HCT116 (cell line): ENCODE measurements around the gene KCNK6. TPM values are rescaled to one million over a fixed set of nuclear protein-coding genes. Genes with fewer than 3 reads are reported as not detected.

Experiments used
- ATAC-seq: fragments of 200-7000 bp; cut with Tn5 transposase; 2 replicates; pipeline ENCODE4 v1.9.1; 2020; ENCODE audit warnings: mild to moderate bottlenecking, moderate library complexity
- BruUV-seq: library from RNA; stranded (reverse); fragments of 400-500 nt; replicated peaks from 2 replicates; lab custom pipeline; 2021; lab: Mats Ljungman, UMichigan
- CTCF ChIA-PET: fragments of 300-600 bp; sonication (Branson Sonifier 250); formaldehyde crosslinking; loops from one replicate; lab custom pipeline; 2021; ENCODE audit warnings: antibody characterized with exemption; lab: Charles Lee
- POLR2A ChIA-PET: fragments of 300-600, 350-600 bp; sonication (Branson Sonifier 250); formaldehyde crosslinking; loops from one replicate; lab custom pipeline; 2021; ENCODE audit warnings: antibody characterized with exemption; lab: Charles Lee
- RAD21 ChIA-PET, 2 experiments: fragments of 300-600 bp; sonication (Branson Sonifier 250); formaldehyde crosslinking; loops; one replicate each; lab custom pipeline; 2023; ENCODE audit warnings: low total read pairs in 2 of 2; ENCODE audit not compliant: uncharacterized antibody in 2 of 2, unreplicated experiment in 2 of 2, low non-redundant PET in 1 of 2; lab: Charles Lee
- DNase-seq: peaks from one replicate; pipeline ENCODE4 v3.0.0-alpha.2; 2010; ENCODE audit warnings: low read depth, low spot score
- H2AFZ ChIP-seq: fragments of 200-600 bp; shearing (Covaris generic), sonication (generic); 2 replicates; pipeline ENCODE4 v1.6.1; 2017; ENCODE audit warnings: low read depth, mixed run types, mixed read lengths, antibody characterized with exemption, low read length; ENCODE audit not compliant: poor library complexity, severe bottlenecking
- H3K27ac ChIP-seq: 2 replicates; pipeline ENCODE4 v1.5.1; 2012; ENCODE audit warnings: low read depth, low read length
- H3K27me3 ChIP-seq: fragments of 200-600 bp; sonication (generic); 2 replicates; pipeline ENCODE4 v1.6.1; 2016; ENCODE audit warnings: mixed run types, low read length, mixed read lengths; ENCODE audit not compliant: insufficient read depth
- H3K36me3 ChIP-seq, 2 experiments: fragments of 200-500 bp in 1 of 2; fragments of 200-600 bp in 1 of 2; sonication (Bioruptor generic) in 1 of 2; sonication (generic) in 1 of 2; 2 replicates each; pipeline versions ENCODE4 v1.5.1 to v1.6.1; 2014 to 2016; ENCODE audit warnings: low read length in 2 of 2, inconsistent platforms in 1 of 2, mixed read lengths in 1 of 2, mixed run types in 1 of 2; ENCODE audit not compliant: insufficient read depth in 2 of 2, control insufficient read depth in 1 of 2
- H3K4me1 ChIP-seq, 2 experiments: fragments of 200-600 bp in 1 of 2; sonication (generic) in 1 of 2; 2 replicates each; pipeline versions ENCODE4 v1.5.1 to v1.6.1; 2012 to 2017; ENCODE audit warnings: low read length in 2 of 2, inconsistent platforms in 1 of 2, mild to moderate bottlenecking in 1 of 2, mixed read lengths in 1 of 2, mixed run types in 1 of 2, moderate library complexity in 1 of 2; ENCODE audit not compliant: insufficient read depth in 2 of 2, control insufficient read depth in 1 of 2
- H3K4me2 ChIP-seq: fragments of 200-600 bp; sonication (generic); 2 replicates; pipeline ENCODE4 v1.6.1; 2017; ENCODE audit warnings: mixed run types, low read length, mixed read lengths
- H3K4me3 ChIP-seq, 2 experiments: fragments of 200-600 bp in 1 of 2; sonication (generic) in 1 of 2; replicated peaks in 1 of 2; 2 replicates each; pipeline ENCODE4 v1.5.1; 2011 to 2016; ENCODE audit warnings: low read length in 2 of 2, control low read depth in 1 of 2, low read depth in 1 of 2, mild to moderate bottlenecking in 1 of 2, mixed read lengths in 1 of 2, mixed run types in 1 of 2
- H3K79me2 ChIP-seq: fragments of 200-600 bp; sonication (generic); 2 replicates; pipeline ENCODE4 v1.6.1; 2017; ENCODE audit warnings: mild to moderate bottlenecking, mixed run types, low read length, moderate library complexity, mixed read lengths; ENCODE audit not compliant: insufficient read depth
- H3K9ac ChIP-seq: fragments of 200-600 bp; sonication (generic); 2 replicates; pipeline ENCODE4 v1.6.1; 2016; ENCODE audit warnings: low read length, mixed read lengths
- H3K9me2 ChIP-seq: fragments of 200-600 bp; sonication (generic), shearing (Covaris generic); 2 replicates; pipeline ENCODE4 v1.6.1; 2017; ENCODE audit warnings: mixed run types, mild to moderate bottlenecking, moderate library complexity; ENCODE audit not compliant: insufficient read depth
- H3K9me3 ChIP-seq, 2 experiments: fragments of 200-500 bp in 1 of 2; fragments of 200-600 bp in 1 of 2; sonication (Bioruptor generic) in 1 of 2; sonication (generic) in 1 of 2; 2 replicates each; pipeline ENCODE4 v1.6.1; 2014 to 2017; ENCODE audit warnings: low read length in 2 of 2, mixed read lengths in 2 of 2, inconsistent platforms in 1 of 2, low read depth in 1 of 2, mild to moderate bottlenecking in 1 of 2, mixed run types in 1 of 2, moderate library complexity in 1 of 2; ENCODE audit not compliant: control insufficient read depth in 1 of 2, insufficient read depth in 1 of 2
- H4K20me1 ChIP-seq: fragments of 200-600 bp; sonication (generic), shearing (Covaris generic); 2 replicates; pipeline ENCODE4 v1.6.1; 2017; ENCODE audit warnings: mixed run types, mild to moderate bottlenecking, moderate library complexity; ENCODE audit not compliant: insufficient read depth
- ATF3 ChIP-seq: IDR thresholded peaks from 2 replicates; pipeline ENCODE4 v1.6.1; 2012
- CEBPB ChIP-seq: IDR thresholded peaks from 2 replicates; pipeline ENCODE4 v1.6.1; 2012; ENCODE audit warnings: low read depth
- CTCF ChIP-seq, 3 experiments: fragments of 200-600 bp in 1 of 3; sonication (generic) in 1 of 3; IDR thresholded peaks in 2 of 3; conservative IDR thresholded peaks in 1 of 3; 2 replicates each; pipeline ENCODE4 v1.5.1; 2012 to 2017; ENCODE audit warnings: low read depth in 2 of 3, low read length in 2 of 3, antibody characterized with exemption in 1 of 3, borderline replicate concordance in 1 of 3, control low read depth in 1 of 3, mild to moderate bottlenecking in 1 of 3, mixed read lengths in 1 of 3, mixed run types in 1 of 3, moderate library complexity in 1 of 3; ENCODE audit not compliant: insufficient read depth in 1 of 3
- EGR1 ChIP-seq: IDR thresholded peaks from 2 replicates; pipeline ENCODE4 v1.6.1; 2012; ENCODE audit warnings: low read depth
- ELF1 ChIP-seq: IDR thresholded peaks from 2 replicates; pipeline ENCODE4 v1.6.1; 2012; ENCODE audit warnings: low read depth, borderline replicate concordance
- EZH2 ChIP-seq: fragments of 200-600 bp; sonication (generic); IDR thresholded peaks from 2 replicates; pipeline ENCODE4 v1.6.1; 2017; ENCODE audit warnings: antibody characterized with exemption, mixed run types
- EZH2phosphoT487 ChIP-seq: fragments of 200-600 bp; IDR thresholded peaks from 2 replicates; pipeline ENCODE4 v1.6.1; 2018; ENCODE audit warnings: antibody characterized with exemption, borderline replicate concordance
- JUND ChIP-seq: IDR thresholded peaks from 2 replicates; pipeline ENCODE4 v1.6.1; 2012
- MAX ChIP-seq: IDR thresholded peaks from 2 replicates; pipeline ENCODE4 v1.6.1; 2012
- POLR2A ChIP-seq: IDR thresholded peaks from 2 replicates; pipeline ENCODE4 v1.7.0; 2011; ENCODE audit warnings: borderline replicate concordance; ENCODE audit not compliant: insufficient read depth, insufficient read length; ENCODE audit errors: extremely low read depth
- POLR2AphosphoS5 ChIP-seq: IDR thresholded peaks from 2 replicates; pipeline ENCODE4 v1.6.1; 2011; ENCODE audit warnings: mild to moderate bottlenecking, low read depth, low read length, moderate library complexity
- RAD21 ChIP-seq: IDR thresholded peaks from 2 replicates; pipeline ENCODE4 v1.6.1; 2012; ENCODE audit warnings: low read depth, mild to moderate bottlenecking
- REST ChIP-seq: IDR thresholded peaks from 2 replicates; pipeline ENCODE4 v1.6.1; 2012; ENCODE audit warnings: low read depth
- SP1 ChIP-seq: IDR thresholded peaks from 2 replicates; pipeline ENCODE4 v1.6.1; 2012; ENCODE audit warnings: low read depth
- SRF ChIP-seq: IDR thresholded peaks from 2 replicates; pipeline ENCODE4 v1.6.1; 2012; ENCODE audit warnings: low read depth
- TCF7L2 ChIP-seq: IDR thresholded peaks from 2 replicates; pipeline ENCODE4 v1.7.0; 2011; ENCODE audit warnings: borderline replicate concordance, inconsistent platforms; ENCODE audit not compliant: insufficient read depth, insufficient read length; ENCODE audit errors: extremely low read depth
- YY1 ChIP-seq: IDR thresholded peaks from 2 replicates; pipeline ENCODE4 v1.6.1; 2011; ENCODE audit warnings: low read length, low read depth, moderate library complexity, mild to moderate bottlenecking; ENCODE audit not compliant: insufficient replicate concordance; ENCODE audit errors: extremely low read depth
- ZFX ChIP-seq: fragments of 450-650 bp; IDR thresholded peaks from 2 replicates; pipeline ENCODE4 v1.6.1; 2017
- ZNF274 ChIP-seq: fragments of 200-500 bp; sonication (Bioruptor generic); IDR thresholded peaks from 2 replicates; pipeline ENCODE4 v1.6.1; 2014; ENCODE audit warnings: mild to moderate bottlenecking, low read depth, low read length, inconsistent platforms
- intact Hi-C: fragments of 100-400 bp; cut with micrococcal nuclease; formaldehyde crosslinking; loops from 2 replicates; pipeline ENCODE4 v1.10.0; 2022
- total RNA-seq: library from RNA; stranded (reverse); gene quantifications from one replicate; pipeline ENCODE4 v1.2.1, GENCODE V29; 2021; ENCODE audit not compliant: unreplicated experiment

The KCNK6 gene
- total RNA-seq, 1 experiment from 2014 or later = 11.0 TPM

GRCh38 chr19:38360839-38361631 lies 41.4 kb downstream of the KCNK6 start:
- Histone ChIP-seq H2AFZ (no peak overlapping the region), H3K9ac (no peak overlapping the region)

More at GRCh38 chr19:38360839-38361631, 41.4 kb downstream of the KCNK6 start:
- CTCF ChIA-PET = interaction anchor here (1.0 kb wide), 1 partner anchor 27 kb away, joined by 3 read pairs; the partner anchor contains the start of gene GGN
- BruUV-seq = no TSS peak
- Histone ChIP-seq H3K4me2 (peak overlapping the region; percentile 99), H3K9me2 (no peaks in the 10 kb centered on the region), H3K4me3 (peak overlapping the region; percentile 55 to 68), H4K20me1 (no peaks in the 10 kb centered on the region), H3K27me3 (peaks cover 11% of the 10 kb centered on the region; the same call in 1 of the 2 replicates), H3K79me2 (no peaks in the 10 kb centered on the region), H3K4me1 (peaks cover 8 to 20% of the 10 kb centered on the region in 2 experiments; a peak in 3 of 4 replicates), H3K36me3 (no peaks in the 10 kb centered on the region), H3K27ac (no peak overlapping the region), H3K9me3 (no peaks in the 10 kb centered on the region)
- TF ChIP-seq POLR2AphosphoS5 (no peak), CTCF (IDR thresholded peaks at IDR 0.05 in 2 of 3, conservative IDR thresholded peaks at IDR 0.05 in 1 of 3; ENCODE audit: borderline replicate concordance in 1 of 3, insufficient read depth in 1 of 3, low read depth in 2 of 3, low read length in 2 of 3) (no peak), EGR1 (no peak), TCF7L2 (no peak), REST (no peak), ATF3 (no peak), EZH2phosphoT487 (no peak), EZH2 (no peak), ZFX (no peak), CEBPB (no peak), YY1 (no peak), MAX (no peak), ZNF274 (no peak), SP1 (no peak), POLR2A (no peak), RAD21 (no peak), ELF1 (no peak), SRF (no peak), JUND (no peak)
- DNase-seq (no peak), ATAC-seq (0 out of 2 replicates have a peak, but pooled peaks have one; percentile 0)
- POLR2A ChIA-PET = interaction anchor here (1.7 kb wide), 1 partner anchor 27 kb away, joined by 7 read pairs; the partner anchor contains the start of gene GGN
- intact Hi-C loops = no loop called here
- RAD21 ChIA-PET = no interaction called here
